BLaER1 treated with 17β-estradiol and CSF1 and Interleukin-3, amounts not matched to agents 10 nM and 100 nM (cell line): Measurements from ENCODE around the gene KIF3C.
A peak's percentile ranks its signal among the peaks of the same experiment; 100 is the strongest.

ENCODE experiments used
- H3K27ac ChIP-seq, 11 experiments: shearing (Covaris generic); formaldehyde crosslinking; 2 replicates each; pipeline ENCODE4 v1.8.1; 2022
- H3K27me3 ChIP-seq, 11 experiments: shearing (Covaris generic); formaldehyde crosslinking; 2 replicates each; pipeline ENCODE4 v1.8.1; 2022
- H3K36me3 ChIP-seq, 11 experiments: shearing (Covaris generic); formaldehyde crosslinking; 2 replicates each; pipeline ENCODE4 v1.8.1; 2022
- H3K4me1 ChIP-seq, 10 experiments: shearing (Covaris generic); formaldehyde crosslinking; 2 replicates each; pipeline ENCODE4 v1.8.1; 2022
- H3K4me2 ChIP-seq, 11 experiments: shearing (Covaris generic); formaldehyde crosslinking; 2 replicates each; pipeline ENCODE4 v1.8.1; 2022
- H3K4me3 ChIP-seq, 10 experiments: shearing (Covaris generic); formaldehyde crosslinking; 2 replicates each; pipeline ENCODE4 v1.8.1; 2022
- H3K9ac ChIP-seq, 11 experiments: shearing (Covaris generic); formaldehyde crosslinking; 2 replicates each; pipeline ENCODE4 v1.8.1; 2022
- H3K9me3 ChIP-seq, 11 experiments: shearing (Covaris generic); formaldehyde crosslinking; replicated peaks in 1 of 11; 2 replicates each; pipeline ENCODE4 v1.8.1; 2022
- H4K20me1 ChIP-seq, 11 experiments: shearing (Covaris generic); formaldehyde crosslinking; 2 replicates each; pipeline ENCODE4 v1.8.1; 2022
- Cebpa-rat ChIP-seq, 11 experiments: shearing (Covaris generic); IDR thresholded peaks; 2 replicates each; pipeline ENCODE4 v1.8.1; 2022

The KIF3C gene

GRCh38 chr2:26016012-26016705, 33.9 kb upstream of the KIF3C start:
- Histone ChIP-seq H3K9me3 (no peaks in the 10 kb centered on the region), H3K9ac (no peak overlapping the region), H3K27me3 (no peaks in the 10 kb centered on the region), H3K4me3 (no peak overlapping the region), H3K27ac (no peak overlapping the region), H3K36me3 (no peaks in the 10 kb centered on the region), H3K4me1 (peaks cover 0 to 83% (median 11%) of the 10 kb centered on the region in 10 experiments; a peak in 9 of 20 replicates), H3K4me2 (peak overlapping the region in 2 of 11 experiments; percentile 75 to 84; a peak in 3 of 22 replicates), H4K20me1 (no peaks in the 10 kb centered on the region; a peak in 1 of 22 replicates)
- no peak for TF ChIP-seq Cebpa-rat (IDR thresholded peaks at IDR 0.05)

DNA sequence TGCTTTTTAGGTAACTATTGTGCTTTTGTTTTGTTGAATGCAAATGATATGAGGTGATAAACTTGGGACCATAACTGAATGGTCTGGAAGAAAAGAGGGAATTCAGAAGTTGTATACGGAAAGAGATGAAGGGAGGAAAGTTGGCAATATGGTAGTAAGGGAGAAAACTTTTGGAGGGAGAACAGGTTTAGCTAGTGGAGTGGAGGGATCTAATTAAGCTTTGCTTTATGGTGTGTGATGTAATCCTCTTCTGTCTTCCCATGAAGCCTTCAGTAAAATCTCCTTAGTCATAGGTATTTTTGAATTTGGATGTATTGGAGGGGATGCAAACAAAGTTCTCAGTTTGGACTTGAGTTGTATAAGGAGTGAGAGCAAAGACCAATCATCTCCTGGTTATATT, 31.4 kb upstream of the KIF3C start:
- TF ChIP-seq Cebpa-rat (IDR thresholded peaks at IDR 0.05), result no peak
- peaks cover 0 to 87% (median 21%) of the 10 kb centered on the region in 10 experiments; a peak in 11 of 20 replicates for H3K4me1 ChIP-seq
- no peaks in the 10 kb centered on the region for H3K36me3 ChIP-seq
- peak overlapping the region in 1 of 11 experiments; percentile 67; a peak in 2 of 22 replicates for H3K4me2 ChIP-seq
- H3K27ac ChIP-seq, result no peak overlapping the region
- H3K27me3 ChIP-seq, result no peaks in the 10 kb centered on the region
- H3K9me3 ChIP-seq, result peaks cover 5 to 17% (median 9%) of the 10 kb centered on the region in 11 experiments; a peak in 17 of 22 replicates
- H4K20me1 ChIP-seq, result no peaks in the 10 kb centered on the region
- no peak overlapping the region for H3K9ac ChIP-seq
- H3K4me3 ChIP-seq, result no peak overlapping the region

- H3K9ac ChIP-seq, result peak overlapping the region in 3 of 11 experiments; percentile 29 to 41 (median 30); a peak in 6 of 22 replicates
- peaks cover 0 to 87% (median 28%) of the 10 kb centered on the region in 10 experiments; a peak in 11 of 20 replicates for H3K4me1 ChIP-seq
- H4K20me1 ChIP-seq, result no peaks in the 10 kb centered on the region
- H3K27me3 ChIP-seq, result no peaks in the 10 kb centered on the region
- TF ChIP-seq Cebpa-rat (IDR thresholded peaks at IDR 0.05), result no peak
- peak overlapping the region in 5 of 11 experiments; percentile 44 to 83 (median 67); a peak in 9 of 22 replicates for H3K4me2 ChIP-seq
- no peak overlapping the region for H3K4me3 ChIP-seq
- peak overlapping the region in 6 of 11 experiments; percentile 27 to 92 (median 53); a peak in 10 of 22 replicates for H3K27ac ChIP-seq
- no peaks in the 10 kb centered on the region for H3K36me3 ChIP-seq
- H3K9me3 ChIP-seq, result peaks cover 5 to 17% (median 9%) of the 10 kb centered on the region in 11 experiments; a peak in 17 of 22 replicates
Observed at GRCh38 chr2:26011990-26012856, 29.9 kb upstream of the KIF3C start.

GRCh38 chr2:26011609-26011989, 29.3 kb upstream of the KIF3C start:
- TF ChIP-seq Cebpa-rat (IDR thresholded peaks at IDR 0.05), result no peak
- Histone ChIP-seq H3K27me3 (no peaks in the 10 kb centered on the region), H3K9me3 (peaks cover 5 to 17% (median 9%) of the 10 kb centered on the region in 11 experiments; a peak in 17 of 22 replicates), H3K36me3 (no peaks in the 10 kb centered on the region), H3K9ac (peak overlapping the region in 3 of 11 experiments; percentile 29 to 41 (median 30); a peak in 2 of 22 replicates), H4K20me1 (no peaks in the 10 kb centered on the region), H3K4me3 (no peak overlapping the region), H3K4me1 (peaks cover 0 to 87% (median 31%) of the 10 kb centered on the region in 10 experiments; a peak in 11 of 20 replicates), H3K4me2 (peak overlapping the region in 5 of 11 experiments; percentile 44 to 83 (median 67); a peak in 9 of 22 replicates), H3K27ac (peak overlapping the region in 6 of 11 experiments; percentile 27 to 92 (median 53); a peak in 10 of 22 replicates)

DNA sequence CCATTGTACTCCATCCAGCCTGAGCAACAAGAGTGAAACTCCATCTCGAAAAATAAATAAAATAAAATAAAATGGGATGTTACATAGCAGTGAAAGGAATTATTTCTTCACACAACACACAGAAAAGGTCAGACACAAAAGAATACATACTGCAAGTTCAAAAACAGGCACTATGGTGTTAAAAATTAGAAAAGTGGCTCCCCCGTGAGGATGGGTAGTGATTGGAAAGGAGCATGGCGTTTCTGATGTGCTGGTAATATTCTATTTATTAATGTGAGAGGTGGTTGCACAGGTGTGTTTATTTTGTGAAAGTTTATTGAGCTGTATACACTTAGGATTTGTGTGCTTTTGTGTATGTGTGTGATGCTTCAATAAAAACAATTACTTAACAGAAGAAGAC, 28.6 kb upstream of the KIF3C start:
- Histone ChIP-seq H4K20me1 (no peaks in the 10 kb centered on the region), H3K27me3 (no peaks in the 10 kb centered on the region), H3K9ac (no peak overlapping the region), H3K4me2 (peak overlapping the region in 4 of 11 experiments; percentile 61 to 83 (median 72); a peak in 7 of 22 replicates), H3K36me3 (no peaks in the 10 kb centered on the region), H3K4me3 (no peak overlapping the region), H3K4me1 (peaks cover 0 to 87% (median 33%) of the 10 kb centered on the region in 10 experiments; a peak in 11 of 20 replicates), H3K27ac (peak overlapping the region in 4 of 11 experiments; percentile 54 to 92 (median 82); a peak in 7 of 22 replicates), H3K9me3 (peaks cover 5 to 17% (median 9%) of the 10 kb centered on the region in 11 experiments; a peak in 17 of 22 replicates)
- TF ChIP-seq Cebpa-rat (IDR thresholded peaks at IDR 0.05), result no peak

DNA sequence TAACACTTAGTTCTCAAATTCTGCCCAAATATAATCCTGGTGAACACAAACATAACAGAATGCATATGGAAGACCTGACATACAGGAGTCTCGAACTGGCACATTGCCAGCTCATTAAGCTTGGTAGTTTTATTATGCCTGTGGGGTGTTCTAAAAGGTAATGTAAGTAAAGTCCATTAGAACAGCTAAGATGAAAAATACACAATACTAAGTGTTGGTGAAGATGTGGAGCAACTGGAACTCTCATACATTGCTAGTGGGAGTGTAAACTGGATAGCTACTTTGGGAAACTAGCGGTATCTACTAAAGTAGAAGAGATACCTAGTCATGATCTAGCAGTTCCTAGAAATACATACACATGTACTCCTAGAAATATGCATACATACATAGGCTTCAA, 27.3 kb upstream of the KIF3C start:
- Histone ChIP-seq H3K9ac (peak overlapping the region in 6 of 11 experiments; percentile 26 to 79 (median 62); a peak in 10 of 22 replicates), H3K27ac (peak overlapping the region in 8 of 11 experiments; percentile 61 to 92 (median 81); a peak in 15 of 22 replicates), H3K36me3 (no peaks in the 10 kb centered on the region), H3K9me3 (peaks cover 5 to 17% (median 9%) of the 10 kb centered on the region in 11 experiments; a peak in 17 of 22 replicates), H3K27me3 (no peaks in the 10 kb centered on the region), H3K4me3 (peak overlapping the region in 1 of 10 experiments; percentile 14; a peak in 1 of 20 replicates), H4K20me1 (no peaks in the 10 kb centered on the region), H3K4me1 (peaks cover 0 to 92% (median 40%) of the 10 kb centered on the region in 10 experiments; a peak in 11 of 20 replicates), H3K4me2 (peak overlapping the region in 7 of 11 experiments; percentile 42 to 82 (median 67); a peak in 13 of 22 replicates)
- TF ChIP-seq Cebpa-rat (IDR thresholded peaks at IDR 0.05), result no peak

- no peaks in the 10 kb centered on the region for H3K36me3 ChIP-seq
- H3K4me1 ChIP-seq, result peaks cover 0 to 97% (median 40%) of the 10 kb centered on the region in 10 experiments; a peak in 11 of 20 replicates
- no peaks in the 10 kb centered on the region for H4K20me1 ChIP-seq
- peak overlapping the region in 1 of 10 experiments; percentile 14; a peak in 2 of 20 replicates for H3K4me3 ChIP-seq
- peak overlapping the region in 7 of 11 experiments; percentile 42 to 96 (median 81); a peak in 13 of 22 replicates for H3K4me2 ChIP-seq
- no peaks in the 10 kb centered on the region for H3K27me3 ChIP-seq
- H3K9me3 ChIP-seq, result peaks cover 5 to 17% (median 9%) of the 10 kb centered on the region in 11 experiments; a peak in 17 of 22 replicates
- TF ChIP-seq Cebpa-rat (IDR thresholded peaks at IDR 0.05), result peak in 9 of 11 experiments; percentile 52 to 98 (median 92); a peak in 15 of 22 replicates
- H3K9ac ChIP-seq, result peak overlapping the region in 8 of 11 experiments; percentile 35 to 79 (median 70); a peak in 14 of 22 replicates
- H3K27ac ChIP-seq, result peak overlapping the region in 10 of 11 experiments; percentile 3 to 92 (median 80); a peak in 17 of 22 replicates
Observed at GRCh38 chr2:26008851-26009566, 26.7 kb upstream of the KIF3C start.
